GM23338 (cell line): ENCODE measurements around the gene FBXO28. TPM values are rescaled to one million over a fixed set of nuclear protein-coding genes. Genes with fewer than 3 reads are reported as not detected.

Experiments used
- ATAC-seq: fragments of 200-7000 bp; cut with Tn5 transposase; 3 replicates; pipeline ENCODE4 v1.9.1; 2020
- DNase-seq: peaks from one replicate; pipeline ENCODE4 v3.0.0-alpha.2; 2015; ENCODE audit warnings: low spot score
- H2AFZ ChIP-seq: fragments of 200-600 bp; sonication (generic); 2 replicates; pipeline ENCODE4 v1.8.0; 2016; ENCODE audit warnings: antibody characterized with exemption, mild to moderate bottlenecking, moderate library complexity
- H3F3A ChIP-seq: fragments of 200-600 bp; sonication (generic); replicated peaks from 2 replicates; pipeline ENCODE4 v1.8.0; 2017; ENCODE audit warnings: antibody characterized with exemption, mixed run types, low read depth
- H3K27ac ChIP-seq: fragments of 200-600 bp; sonication (generic); 2 replicates; pipeline ENCODE4 v1.6.1; 2016; ENCODE audit warnings: low read depth
- H3K27me3 ChIP-seq: fragments of 200-600 bp; sonication (generic); 2 replicates; pipeline ENCODE4 v1.8.0; 2016; ENCODE audit warnings: mild to moderate bottlenecking, mixed run types, moderate library complexity; ENCODE audit not compliant: insufficient read depth
- H3K36me3 ChIP-seq: fragments of 200-600 bp; sonication (generic); 2 replicates; pipeline ENCODE4 v1.8.0; 2016; ENCODE audit warnings: mild to moderate bottlenecking; ENCODE audit not compliant: insufficient read depth
- H3K4me1 ChIP-seq: fragments of 200-600 bp; sonication (generic); 2 replicates; pipeline ENCODE4 v1.8.0; 2016; ENCODE audit warnings: mild to moderate bottlenecking, moderate library complexity; ENCODE audit not compliant: insufficient read depth
- H3K4me2 ChIP-seq: fragments of 200-600 bp; sonication (generic); 2 replicates; pipeline ENCODE4 v1.7.1; 2017; ENCODE audit warnings: mixed run types
- H3K4me3 ChIP-seq: fragments of 200-600 bp; sonication (generic); 2 replicates; pipeline ENCODE4 v1.6.1; 2016; ENCODE audit warnings: mixed run types
- H3K79me2 ChIP-seq: fragments of 200-600 bp; sonication (generic); replicated peaks from 2 replicates; pipeline ENCODE4 v1.8.0; 2017; ENCODE audit warnings: mild to moderate bottlenecking; ENCODE audit not compliant: insufficient read depth
- H3K9me2 ChIP-seq: fragments of 200-600 bp; sonication (generic); 2 replicates; pipeline ENCODE4 v1.8.0; 2017; ENCODE audit not compliant: insufficient read depth
- H4K20me1 ChIP-seq: fragments of 200-600 bp; sonication (generic); replicated peaks from 2 replicates; pipeline ENCODE4 v1.8.0; 2017; ENCODE audit warnings: mild to moderate bottlenecking; ENCODE audit not compliant: insufficient read depth
- H3K27ac Mint-ChIP-seq: 2 replicates; pipeline ENCODE4 v1.8.0; 2020; ENCODE audit warnings: inconsistent platforms, mild to moderate bottlenecking, moderate library complexity, mixed read lengths
- H3K27me3 Mint-ChIP-seq: 3 replicates; pipeline ENCODE4 v1.8.0; 2022; ENCODE audit warnings: low read depth, mild to moderate bottlenecking, moderate library complexity, mixed read lengths, inconsistent platforms; ENCODE audit not compliant: insufficient read depth, poor library complexity
- H3K36me3 Mint-ChIP-seq: 3 replicates; pipeline ENCODE4 v1.8.0; 2021; ENCODE audit warnings: low read depth, mild to moderate bottlenecking, inconsistent platforms, moderate library complexity, mixed read lengths
- H3K4me1 Mint-ChIP-seq: 3 replicates; pipeline ENCODE4 v1.8.0; 2020; ENCODE audit warnings: mild to moderate bottlenecking, inconsistent platforms, mixed read lengths
- H3K4me3 Mint-ChIP-seq: 3 replicates; pipeline ENCODE4 v1.8.0; 2021; ENCODE audit warnings: moderate library complexity, mild to moderate bottlenecking, inconsistent platforms, mixed read lengths
- H3K9me3 Mint-ChIP-seq: 3 replicates; pipeline ENCODE4 v1.8.0; 2020; ENCODE audit warnings: moderate library complexity, mild to moderate bottlenecking, inconsistent platforms, mixed read lengths
- CREB1 ChIP-seq: fragments of 250-450 bp; sonication (Bioruptor Pico); IDR thresholded peaks from 2 replicates; pipeline ENCODE4 v1.5.0; 2020; ENCODE audit warnings: low read depth, mild to moderate bottlenecking, moderate library complexity
- ETS1 ChIP-seq: IDR thresholded peaks from 2 replicates; pipeline ENCODE4 v1.6.1; 2016; ENCODE audit warnings: antibody characterized with exemption
- EZH2 ChIP-seq: fragments of 200-600 bp; sonication (generic); IDR thresholded peaks from one replicate; pipeline ENCODE4 v1.8.0; 2017; ENCODE audit warnings: antibody characterized with exemption, mild to moderate bottlenecking, low read depth; ENCODE audit not compliant: unreplicated experiment
- EZH2phosphoT487 ChIP-seq: fragments of 200-600 bp; sonication (generic); IDR thresholded peaks from one replicate; pipeline ENCODE4 v1.8.1; 2018; ENCODE audit warnings: antibody characterized with exemption; ENCODE audit not compliant: unreplicated experiment
- NANOG ChIP-seq: IDR thresholded peaks from 2 replicates; pipeline ENCODE4 v1.6.1; 2016; ENCODE audit warnings: antibody characterized with exemption, borderline replicate concordance
- ZNF114 ChIP-seq: fragments of 250-450 bp; sonication (Bioruptor Pico); IDR thresholded peaks from 2 replicates; pipeline ENCODE4 v1.5.0; 2020; ENCODE audit warnings: mild to moderate bottlenecking, moderate library complexity
- polyA plus RNA-seq: library from polyadenylated mRNA; unstranded; fragments of >200 nt; fragmentation: Nextera tagmentation; extraction: Ambion mirVana; gene quantifications from 2 replicates; pipeline ENCODE4 v1.2.1, GENCODE V29; 2016
- total RNA-seq: library from RNA; depleted of rRNA; stranded (reverse); fragments of >200 nt; shearing (Covaris generic); gene quantifications from 2 replicates; pipeline ENCODE4 v1.2.3, GENCODE V29; 2014
- TF ChIP-seq, protein P1 (sequence below): fragments of 250-450 bp; sonication (Bioruptor Pico); IDR thresholded peaks from 2 replicates; pipeline ENCODE4 v1.5.0; 2020; ENCODE audit warnings: mild to moderate bottlenecking, moderate library complexity
- TF ChIP-seq, protein P2 (sequence below), 2 experiments: fragments of 200-600 bp in 1 of 2; sonication (generic) in 1 of 2; conservative IDR thresholded peaks; 2 replicates each; pipeline versions ENCODE4 v1.5.1 to v1.6.1; 2016 to 2017; ENCODE audit warnings: antibody characterized with exemption in 2 of 2, low read depth in 2 of 2, mild to moderate bottlenecking in 2 of 2, moderate library complexity in 1 of 2

Gene FBXO28
- total and polyA plus RNA-seq, 2 experiments from 2014 or later, result 16.9 to 45.2 TPM

DNA sequence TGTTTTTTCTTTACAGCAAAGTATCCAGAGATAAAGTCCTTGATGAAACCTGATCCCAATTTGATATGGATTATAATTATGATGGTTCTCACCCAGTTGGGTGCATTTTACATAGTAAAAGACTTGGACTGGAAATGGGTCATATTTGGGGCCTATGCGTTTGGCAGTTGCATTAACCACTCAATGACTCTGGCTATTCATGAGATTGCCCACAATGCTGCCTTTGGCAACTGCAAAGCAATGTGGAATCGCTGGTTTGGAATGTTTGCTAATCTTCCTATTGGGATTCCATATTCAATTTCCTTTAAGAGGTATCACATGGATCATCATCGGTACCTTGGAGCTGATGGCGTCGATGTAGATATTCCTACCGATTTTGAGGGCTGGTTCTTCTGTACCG lies 75.7 kb downstream of the FBXO28 start:
- H3K4me1 ChIP-seq, result peaks cover 8% of the 10 kb centered on the region; the same call in 1 of the 2 replicates
- H3K36me3 ChIP-seq, result no peaks in the 10 kb centered on the region; the same call in 1 of the 2 replicates
- Mint-ChIP-seq H3K27ac (no peak overlapping the region), H3K27me3 (peaks cover under 1% of the 10 kb centered on the region), H3K9me3 (no peaks in the 10 kb centered on the region), H3K4me3 (no peak overlapping the region), H3K4me1 (peaks cover 3% of the 10 kb centered on the region), H3K36me3 (peaks cover 49% of the 10 kb centered on the region)
- no peak overlapping the region for H2AFZ ChIP-seq
- peaks cover 15% of the 10 kb centered on the region for H4K20me1 ChIP-seq
- DNase-seq (no peak), ATAC-seq (no peak)
- no peak overlapping the region for H3K4me2 ChIP-seq
- H3F3A ChIP-seq, result peaks cover 3% of the 10 kb centered on the region; the same call in 1 of the 2 replicates
- H3K79me2 ChIP-seq, result peaks cover 77% of the 10 kb centered on the region
- no peak overlapping the region for H3K27ac ChIP-seq
- no peak for TF ChIP-seq ZNF114 (CRISPR knock-in tag)
- no peak overlapping the region for H3K4me3 ChIP-seq
- no peaks in the 10 kb centered on the region for H3K9me2 ChIP-seq
- no peaks in the 10 kb centered on the region for H3K27me3 ChIP-seq

- Histone ChIP-seq H3K27me3 (no peaks in the 10 kb centered on the region), H3K27ac (0 out of 2 replicates have a peak overlapping the region, but pooled peaks have one; percentile 39), H3K4me1 (no peaks in the 10 kb centered on the region), H3K4me2 (no peak overlapping the region), H2AFZ (no peak overlapping the region), H4K20me1 (peaks cover 15% of the 10 kb centered on the region; the same call in 1 of the 2 replicates), H3F3A (0 out of 2 replicates have a peak, but pooled peaks cover 9% of the 10 kb centered on the region), H3K79me2 (peaks cover 50% of the 10 kb centered on the region), H3K4me3 (no peak overlapping the region), H3K36me3 (no peaks in the 10 kb centered on the region), H3K9me2 (no peaks in the 10 kb centered on the region)
- no peak overlapping the region for H3K4me3 Mint-ChIP-seq
- H3K4me1 Mint-ChIP-seq, result peaks cover 4% of the 10 kb centered on the region
- ATAC-seq (no peak), DNase-seq (no peak)
- H3K9me3 Mint-ChIP-seq, result no peaks in the 10 kb centered on the region
- H3K27me3 Mint-ChIP-seq, result no peaks in the 10 kb centered on the region
- H3K36me3 Mint-ChIP-seq, result peaks cover 34% of the 10 kb centered on the region
- no peak overlapping the region for H3K27ac Mint-ChIP-seq
- TF ChIP-seq NANOG, result no peak
- TF ChIP-seq EZH2phosphoT487, result no peak
- TF ChIP-seq, protein P1, sequence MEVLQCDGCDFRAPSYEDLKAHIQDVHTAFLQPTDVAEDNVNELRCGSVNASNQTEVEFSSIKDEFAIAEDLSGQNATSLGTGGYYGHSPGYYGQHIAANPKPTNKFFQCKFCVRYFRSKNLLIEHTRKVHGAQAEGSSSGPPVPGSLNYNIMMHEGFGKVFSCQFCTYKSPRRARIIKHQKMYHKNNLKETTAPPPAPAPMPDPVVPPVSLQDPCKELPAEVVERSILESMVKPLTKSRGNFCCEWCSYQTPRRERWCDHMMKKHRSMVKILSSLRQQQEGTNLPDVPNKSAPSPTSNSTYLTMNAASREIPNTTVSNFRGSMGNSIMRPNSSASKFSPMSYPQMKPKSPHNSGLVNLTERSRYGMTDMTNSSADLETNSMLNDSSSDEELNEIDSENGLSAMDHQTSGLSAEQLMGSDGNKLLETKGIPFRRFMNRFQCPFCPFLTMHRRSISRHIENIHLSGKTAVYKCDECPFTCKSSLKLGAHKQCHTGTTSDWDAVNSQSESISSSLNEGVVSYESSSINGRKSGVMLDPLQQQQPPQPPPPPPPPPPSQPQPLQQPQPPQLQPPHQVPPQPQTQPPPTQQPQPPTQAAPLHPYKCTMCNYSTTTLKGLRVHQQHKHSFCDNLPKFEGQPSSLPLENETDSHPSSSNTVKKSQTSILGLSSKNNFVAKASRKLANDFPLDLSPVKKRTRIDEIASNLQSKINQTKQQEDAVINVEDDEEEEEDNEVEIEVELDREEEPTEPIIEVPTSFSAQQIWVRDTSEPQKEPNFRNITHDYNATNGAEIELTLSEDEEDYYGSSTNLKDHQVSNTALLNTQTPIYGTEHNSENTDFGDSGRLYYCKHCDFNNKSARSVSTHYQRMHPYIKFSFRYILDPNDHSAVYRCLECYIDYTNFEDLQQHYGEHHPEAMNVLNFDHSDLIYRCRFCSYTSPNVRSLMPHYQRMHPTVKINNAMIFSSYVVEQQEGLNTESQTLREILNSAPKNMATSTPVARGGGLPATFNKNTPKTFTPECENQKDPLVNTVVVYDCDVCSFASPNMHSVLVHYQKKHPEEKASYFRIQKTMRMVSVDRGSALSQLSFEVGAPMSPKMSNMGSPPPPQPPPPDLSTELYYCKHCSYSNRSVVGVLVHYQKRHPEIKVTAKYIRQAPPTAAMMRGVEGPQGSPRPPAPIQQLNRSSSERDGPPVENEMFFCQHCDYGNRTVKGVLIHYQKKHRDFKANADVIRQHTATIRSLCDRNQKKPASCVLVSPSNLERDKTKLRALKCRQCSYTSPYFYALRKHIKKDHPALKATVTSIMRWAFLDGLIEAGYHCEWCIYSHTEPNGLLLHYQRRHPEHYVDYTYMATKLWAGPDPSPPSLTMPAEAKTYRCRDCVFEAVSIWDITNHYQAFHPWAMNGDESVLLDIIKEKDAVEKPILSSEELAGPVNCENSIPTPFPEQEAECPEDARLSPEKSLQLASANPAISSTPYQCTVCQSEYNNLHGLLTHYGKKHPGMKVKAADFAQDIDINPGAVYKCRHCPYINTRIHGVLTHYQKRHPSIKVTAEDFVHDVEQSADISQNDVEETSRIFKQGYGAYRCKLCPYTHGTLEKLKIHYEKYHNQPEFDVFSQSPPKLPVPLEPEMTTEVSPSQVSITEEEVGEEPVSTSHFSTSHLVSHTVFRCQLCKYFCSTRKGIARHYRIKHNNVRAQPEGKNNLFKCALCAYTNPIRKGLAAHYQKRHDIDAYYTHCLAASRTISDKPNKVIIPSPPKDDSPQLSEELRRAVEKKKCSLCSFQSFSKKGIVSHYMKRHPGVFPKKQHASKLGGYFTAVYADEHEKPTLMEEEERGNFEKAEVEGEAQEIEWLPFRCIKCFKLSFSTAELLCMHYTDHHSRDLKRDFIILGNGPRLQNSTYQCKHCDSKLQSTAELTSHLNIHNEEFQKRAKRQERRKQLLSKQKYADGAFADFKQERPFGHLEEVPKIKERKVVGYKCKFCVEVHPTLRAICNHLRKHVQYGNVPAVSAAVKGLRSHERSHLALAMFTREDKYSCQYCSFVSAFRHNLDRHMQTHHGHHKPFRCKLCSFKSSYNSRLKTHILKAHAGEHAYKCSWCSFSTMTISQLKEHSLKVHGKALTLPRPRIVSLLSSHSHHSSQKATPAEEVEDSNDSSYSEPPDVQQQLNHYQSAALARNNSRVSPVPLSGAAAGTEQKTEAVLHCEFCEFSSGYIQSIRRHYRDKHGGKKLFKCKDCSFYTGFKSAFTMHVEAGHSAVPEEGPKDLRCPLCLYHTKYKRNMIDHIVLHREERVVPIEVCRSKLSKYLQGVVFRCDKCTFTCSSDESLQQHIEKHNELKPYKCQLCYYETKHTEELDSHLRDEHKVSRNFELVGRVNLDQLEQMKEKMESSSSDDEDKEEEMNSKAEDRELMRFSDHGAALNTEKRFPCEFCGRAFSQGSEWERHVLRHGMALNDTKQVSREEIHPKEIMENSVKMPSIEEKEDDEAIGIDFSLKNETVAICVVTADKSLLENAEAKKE, result no peak
- TF ChIP-seq ETS1, result no peak
- no peak for TF ChIP-seq EZH2
- TF ChIP-seq, protein P2, sequence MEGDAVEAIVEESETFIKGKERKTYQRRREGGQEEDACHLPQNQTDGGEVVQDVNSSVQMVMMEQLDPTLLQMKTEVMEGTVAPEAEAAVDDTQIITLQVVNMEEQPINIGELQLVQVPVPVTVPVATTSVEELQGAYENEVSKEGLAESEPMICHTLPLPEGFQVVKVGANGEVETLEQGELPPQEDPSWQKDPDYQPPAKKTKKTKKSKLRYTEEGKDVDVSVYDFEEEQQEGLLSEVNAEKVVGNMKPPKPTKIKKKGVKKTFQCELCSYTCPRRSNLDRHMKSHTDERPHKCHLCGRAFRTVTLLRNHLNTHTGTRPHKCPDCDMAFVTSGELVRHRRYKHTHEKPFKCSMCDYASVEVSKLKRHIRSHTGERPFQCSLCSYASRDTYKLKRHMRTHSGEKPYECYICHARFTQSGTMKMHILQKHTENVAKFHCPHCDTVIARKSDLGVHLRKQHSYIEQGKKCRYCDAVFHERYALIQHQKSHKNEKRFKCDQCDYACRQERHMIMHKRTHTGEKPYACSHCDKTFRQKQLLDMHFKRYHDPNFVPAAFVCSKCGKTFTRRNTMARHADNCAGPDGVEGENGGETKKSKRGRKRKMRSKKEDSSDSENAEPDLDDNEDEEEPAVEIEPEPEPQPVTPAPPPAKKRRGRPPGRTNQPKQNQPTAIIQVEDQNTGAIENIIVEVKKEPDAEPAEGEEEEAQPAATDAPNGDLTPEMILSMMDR (conservative IDR thresholded peaks at IDR 0.05; ENCODE audit: low read depth in 2 of 2), result no peak
- no peak for TF ChIP-seq CREB1 (CRISPR knock-in tag)
Observed at GRCh38 chr1:224192082-224192788, 78.3 kb downstream of the FBXO28 start.
